Osteoblast (primary cell): ENCODE measurements around the gene MEF2A. TPM values are rescaled to one million over a fixed set of nuclear protein-coding genes. Genes with fewer than 3 reads are reported as not detected.
A peak's percentile ranks its signal among the peaks of the same experiment; 100 is the strongest.
"Not testable (repeated sequence)": the region's sequence is repeated elsewhere in the genome, so short reads cannot be mapped to it uniquely, and the experiment has no call there.

Experiments
- DNase-seq: peaks from one replicate; pipeline ENCODE4 v3.0.0; 2011; ENCODE audit warnings: low spot score, mixed read lengths; ENCODE audit not compliant: insufficient read length; ENCODE audit errors: missing footprints
- H2AFZ ChIP-seq: 2 replicates; pipeline ENCODE4 v1.6.0; 2011; ENCODE audit warnings: mild to moderate bottlenecking, low read length
- H3K27ac ChIP-seq: 2 replicates; pipeline ENCODE4 v1.5.1; 2011; ENCODE audit warnings: mild to moderate bottlenecking, low read depth, low read length, moderate library complexity
- H3K27me3 ChIP-seq: 2 replicates; pipeline ENCODE4 v1.6.0; 2012; ENCODE audit warnings: mild to moderate bottlenecking, control low read depth, inconsistent platforms, low read length, moderate library complexity; ENCODE audit not compliant: insufficient read depth
- H3K36me3 ChIP-seq: 2 replicates; pipeline ENCODE4 v1.5.1; 2011; ENCODE audit warnings: mild to moderate bottlenecking, low read length, control low read depth, moderate library complexity; ENCODE audit not compliant: insufficient read depth
- H3K4me1 ChIP-seq: 2 replicates; pipeline ENCODE4 v1.5.1; 2011; ENCODE audit warnings: mild to moderate bottlenecking, low read length, control low read depth, moderate library complexity; ENCODE audit not compliant: insufficient read depth
- H3K4me2 ChIP-seq: 2 replicates; pipeline ENCODE4 v1.6.0; 2011; ENCODE audit warnings: mild to moderate bottlenecking, low read length; ENCODE audit not compliant: insufficient read depth
- H3K4me3 ChIP-seq: fragments of 200-600 bp; sonication (generic); 3 replicates; pipeline ENCODE4 v1.5.1; 2012; ENCODE audit warnings: mild to moderate bottlenecking, low read length, inconsistent platforms; ENCODE audit not compliant: insufficient read depth
- H3K79me2 ChIP-seq: 2 replicates; pipeline ENCODE4 v1.6.0; 2012; ENCODE audit warnings: mild to moderate bottlenecking, low read length, control low read depth, inconsistent platforms; ENCODE audit not compliant: insufficient read depth
- H3K9me3 ChIP-seq: 2 replicates; pipeline ENCODE4 v1.5.1; 2011; ENCODE audit warnings: low read depth, low read length, control low read depth
- H4K20me1 ChIP-seq: 2 replicates; pipeline ENCODE4 v1.6.0; 2012; ENCODE audit warnings: mild to moderate bottlenecking, low read length, control low read depth; ENCODE audit not compliant: insufficient read depth
- total RNA-seq: library from RNA; depleted of rRNA; stranded (reverse); fragments of >200 nt; gene quantifications from 2 replicates; pipeline ENCODE4 v1.2.3, GENCODE V29; 2012
- TF ChIP-seq, protein P1 (sequence below): IDR thresholded peaks from 2 replicates; pipeline ENCODE4 v1.5.1; 2011; ENCODE audit warnings: mild to moderate bottlenecking, low read depth, low read length, moderate library complexity; ENCODE audit errors: extremely low read depth

MEF2A gene
- total RNA-seq, 1 donor = 55.4 TPM

DNA sequence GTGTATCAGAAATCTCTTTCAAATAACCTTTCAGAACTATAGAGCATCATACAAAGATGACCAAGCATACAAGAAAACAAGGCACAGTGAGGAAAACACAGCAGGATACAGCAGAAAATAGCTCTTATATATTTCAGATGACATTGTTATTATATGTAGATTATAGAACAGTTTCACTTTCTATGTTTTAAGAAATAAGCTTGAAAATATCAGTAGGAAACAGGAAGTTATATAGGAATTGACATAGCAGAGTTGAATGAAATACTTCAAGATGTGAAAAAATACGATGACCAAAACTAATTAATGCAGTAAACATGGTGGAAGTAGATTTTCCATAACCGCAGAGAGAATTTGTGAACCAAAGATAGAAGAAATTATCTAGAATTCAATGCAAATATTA lies 92.2 kb downstream of the MEF2A start:
- H3K4me1 ChIP-seq = no peaks in the 10 kb centered on the region
- TF ChIP-seq, protein P1, sequence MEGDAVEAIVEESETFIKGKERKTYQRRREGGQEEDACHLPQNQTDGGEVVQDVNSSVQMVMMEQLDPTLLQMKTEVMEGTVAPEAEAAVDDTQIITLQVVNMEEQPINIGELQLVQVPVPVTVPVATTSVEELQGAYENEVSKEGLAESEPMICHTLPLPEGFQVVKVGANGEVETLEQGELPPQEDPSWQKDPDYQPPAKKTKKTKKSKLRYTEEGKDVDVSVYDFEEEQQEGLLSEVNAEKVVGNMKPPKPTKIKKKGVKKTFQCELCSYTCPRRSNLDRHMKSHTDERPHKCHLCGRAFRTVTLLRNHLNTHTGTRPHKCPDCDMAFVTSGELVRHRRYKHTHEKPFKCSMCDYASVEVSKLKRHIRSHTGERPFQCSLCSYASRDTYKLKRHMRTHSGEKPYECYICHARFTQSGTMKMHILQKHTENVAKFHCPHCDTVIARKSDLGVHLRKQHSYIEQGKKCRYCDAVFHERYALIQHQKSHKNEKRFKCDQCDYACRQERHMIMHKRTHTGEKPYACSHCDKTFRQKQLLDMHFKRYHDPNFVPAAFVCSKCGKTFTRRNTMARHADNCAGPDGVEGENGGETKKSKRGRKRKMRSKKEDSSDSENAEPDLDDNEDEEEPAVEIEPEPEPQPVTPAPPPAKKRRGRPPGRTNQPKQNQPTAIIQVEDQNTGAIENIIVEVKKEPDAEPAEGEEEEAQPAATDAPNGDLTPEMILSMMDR = no peak
- peaks cover 4% of the 10 kb centered on the region for H3K79me2 ChIP-seq

DNA sequence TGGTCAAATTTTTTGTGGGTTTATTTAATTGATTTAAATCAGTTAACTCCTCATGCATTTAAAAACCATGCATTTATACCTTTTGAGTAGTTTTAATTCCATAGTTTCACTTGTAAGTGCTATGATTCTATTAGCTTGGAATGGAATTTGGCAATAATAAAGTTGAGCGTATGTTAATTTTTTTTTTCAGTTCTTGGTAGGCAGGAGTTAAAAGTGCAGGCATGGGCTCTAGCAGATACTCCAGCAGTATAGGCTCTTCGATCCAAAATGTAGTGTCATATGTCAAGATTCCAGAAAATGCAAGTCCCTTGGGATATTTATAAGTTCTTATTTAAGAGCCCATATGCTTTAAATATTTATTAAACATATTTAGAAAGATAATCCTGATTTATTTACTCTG lies 97.1 kb downstream of the MEF2A start:
- Histone ChIP-seq H4K20me1 (no peaks in the 10 kb centered on the region), H3K4me1 (no peaks in the 10 kb centered on the region), H3K4me3 (no peak overlapping the region), H3K36me3 (no peaks in the 10 kb centered on the region), H3K79me2 (peaks cover 2% of the 10 kb centered on the region), H2AFZ (no peak overlapping the region), H3K27me3 (no peaks in the 10 kb centered on the region), H3K4me2 (no peak overlapping the region), H3K9me3 (no peaks in the 10 kb centered on the region), H3K27ac (no peak overlapping the region)
- DNase-seq = no peak
- TF ChIP-seq, protein P1 = no peak

More for the DNA sequence above, 92.2 kb downstream of the MEF2A start:
- Histone ChIP-seq H2AFZ (no peak overlapping the region), H3K9me3 (no peaks in the 10 kb centered on the region), H4K20me1 (peaks cover 2% of the 10 kb centered on the region), H3K27ac (no peak overlapping the region), H3K4me3 (no peak overlapping the region), H3K27me3 (no peaks in the 10 kb centered on the region), H3K4me2 (no peak overlapping the region), H3K36me3 (no peaks in the 10 kb centered on the region)
- DNase-seq = no peak

DNA sequence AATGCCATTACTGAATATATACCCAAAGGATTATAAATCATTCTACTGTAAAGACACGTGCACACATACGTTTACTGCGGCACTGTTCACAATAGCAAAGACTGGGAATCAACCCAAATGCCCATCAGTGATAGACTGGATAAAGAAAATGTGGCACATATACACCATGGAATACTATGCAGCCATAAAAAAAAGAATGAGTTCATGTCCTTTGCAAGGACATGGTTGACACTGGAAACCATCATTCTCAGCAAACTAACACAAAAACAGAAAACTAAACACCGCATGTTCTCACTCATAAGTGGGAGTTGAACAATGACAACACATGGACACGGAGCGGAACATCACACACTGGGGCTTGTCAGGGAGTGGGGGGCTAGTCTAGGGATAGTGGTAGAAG lies 100.3 kb downstream of the MEF2A start:
- not testable (repeated sequence) for H3K36me3 ChIP-seq, H3K27me3 ChIP-seq, DNase-seq, H2AFZ ChIP-seq, H4K20me1 ChIP-seq, H3K4me2 ChIP-seq, H3K79me2 ChIP-seq, H3K4me3 ChIP-seq, H3K27ac ChIP-seq, H3K9me3 ChIP-seq, H3K4me1 ChIP-seq

DNA sequence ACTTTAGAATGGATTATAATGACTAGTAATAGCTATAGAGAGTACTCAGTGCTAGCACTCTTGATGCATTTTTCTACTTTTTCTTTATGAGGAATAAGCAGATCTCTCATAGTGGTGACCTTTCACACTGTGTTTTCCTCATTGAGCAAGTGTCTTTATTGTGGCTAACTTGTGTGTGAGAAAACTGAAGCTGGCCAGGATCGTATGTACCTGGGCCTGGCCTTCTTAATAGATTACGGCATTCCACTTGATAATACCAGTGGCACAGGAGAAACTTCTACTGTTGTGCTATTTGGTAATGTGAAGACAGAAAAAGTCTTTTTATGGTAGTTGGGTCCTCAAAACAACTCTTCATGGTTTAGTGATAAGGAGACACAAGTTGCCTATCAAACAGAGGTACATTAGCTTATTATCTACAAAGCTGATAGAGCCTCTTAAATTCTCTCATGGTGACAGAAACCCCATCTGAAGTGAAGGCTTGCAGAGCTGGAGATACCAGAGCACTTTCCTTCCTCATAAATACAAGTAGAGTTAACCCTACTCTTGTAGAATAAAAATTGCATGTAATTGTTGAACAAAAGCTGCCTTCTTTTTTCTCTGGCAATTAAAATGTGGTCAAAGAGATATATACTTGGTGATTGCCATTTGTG lies 102.9 kb downstream of the MEF2A start:
- no peaks in the 10 kb centered on the region for H3K27me3 ChIP-seq
- H4K20me1 ChIP-seq = no peaks in the 10 kb centered on the region
- H3K36me3 ChIP-seq = peaks cover 5% of the 10 kb centered on the region
- H3K9me3 ChIP-seq = no peaks in the 10 kb centered on the region
- H3K4me1 ChIP-seq = no peaks in the 10 kb centered on the region
- no peak overlapping the region for H3K4me2 ChIP-seq
- H3K27ac ChIP-seq = no peak overlapping the region
- peaks cover 9% of the 10 kb centered on the region for H3K79me2 ChIP-seq
- no peak overlapping the region for H2AFZ ChIP-seq
- no peak overlapping the region for H3K4me3 ChIP-seq
- DNase-seq = peak; percentile 8
- TF ChIP-seq, protein P1 = no peak
